Stimulated activated CD4-positive, alpha-beta T cell treated with anti-CD3 and anti-CD28 coated beads, Interleukin-4, amount 100 ng/mL, for 24 hours (primary cell): Measurements from ENCODE around the gene SH3PXD2B.

Experiments
- DNase-seq: peaks from one replicate; pipeline ENCODE4 v3.0.0-alpha.2; 2020

Gene SH3PXD2B

DNA sequence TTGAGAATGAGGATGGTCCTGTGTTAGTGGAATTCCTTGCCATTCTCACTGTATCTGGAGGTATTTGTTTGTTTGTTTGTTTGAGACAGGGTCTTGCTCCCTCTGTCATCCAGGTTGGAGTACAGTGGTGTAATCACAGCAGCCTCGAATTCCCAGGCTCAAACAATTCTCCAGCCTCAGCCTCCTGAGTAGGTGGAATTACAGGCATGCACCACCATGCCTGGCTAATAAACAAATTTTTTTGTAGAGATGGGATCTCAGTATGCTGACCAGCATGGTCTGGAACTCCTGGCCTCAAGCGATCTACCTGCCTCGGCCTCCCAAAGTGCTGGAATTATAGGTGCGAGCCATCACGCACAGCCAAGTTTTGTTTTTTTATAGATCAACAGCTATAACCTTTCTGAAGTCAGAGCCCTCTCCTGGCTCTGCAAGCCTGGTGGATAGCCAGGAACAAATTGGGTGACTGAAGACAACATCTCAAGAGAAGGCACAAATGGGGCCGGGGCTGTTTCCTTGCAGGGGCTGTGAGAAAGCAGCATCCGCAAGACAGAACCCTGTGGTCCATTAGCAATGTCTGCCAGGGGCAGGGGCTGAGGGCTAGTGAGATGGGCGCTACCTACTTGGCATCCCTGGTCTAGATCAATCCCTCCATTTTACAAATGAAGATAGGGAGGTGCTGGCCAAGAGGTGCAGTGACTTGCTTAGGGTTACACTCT is 18.8 kb downstream of the SH3PXD2B start:
- no peak for DNase-seq

DNA sequence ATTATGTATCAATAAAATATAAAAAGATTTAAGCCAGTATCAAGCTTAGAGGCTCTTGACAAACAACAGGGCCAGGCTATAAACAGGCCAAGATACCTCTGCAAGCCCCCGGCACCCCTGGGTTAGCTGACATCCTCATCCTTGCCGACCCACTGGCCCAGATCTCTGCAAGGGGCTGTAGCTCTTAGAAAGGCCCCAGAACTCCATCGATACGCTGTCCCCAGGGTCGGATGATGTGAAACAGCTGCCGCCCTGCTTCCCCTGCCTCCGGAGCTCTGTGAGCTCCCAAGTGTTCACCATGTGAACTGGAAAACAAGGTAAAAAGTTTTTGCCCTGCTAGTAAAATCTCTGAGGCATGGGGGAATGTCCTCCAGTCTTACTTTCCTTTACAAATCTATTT is 20.1 kb downstream of the SH3PXD2B start:
- no peak for DNase-seq

DNA sequence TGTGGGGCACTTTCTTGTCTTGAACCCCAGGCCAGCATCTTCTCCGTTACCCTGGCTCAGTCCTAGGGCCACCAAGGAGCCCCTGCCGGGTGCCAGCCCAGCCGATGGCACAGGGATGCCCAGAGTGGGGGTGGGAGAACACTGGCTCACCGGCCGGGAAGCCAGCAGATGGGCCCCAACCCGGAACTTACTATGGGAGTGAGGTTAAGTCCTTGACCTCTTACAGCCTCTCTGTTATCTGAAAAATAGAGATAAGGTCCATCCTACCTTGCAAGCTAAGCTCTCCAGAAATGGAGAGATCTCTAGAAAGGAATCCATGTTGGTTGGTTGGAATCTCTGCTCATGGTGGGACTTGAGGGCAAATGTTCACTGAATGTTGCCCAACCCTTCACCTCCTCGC is 20.8 kb downstream of the SH3PXD2B start:
- no peak for DNase-seq

DNA sequence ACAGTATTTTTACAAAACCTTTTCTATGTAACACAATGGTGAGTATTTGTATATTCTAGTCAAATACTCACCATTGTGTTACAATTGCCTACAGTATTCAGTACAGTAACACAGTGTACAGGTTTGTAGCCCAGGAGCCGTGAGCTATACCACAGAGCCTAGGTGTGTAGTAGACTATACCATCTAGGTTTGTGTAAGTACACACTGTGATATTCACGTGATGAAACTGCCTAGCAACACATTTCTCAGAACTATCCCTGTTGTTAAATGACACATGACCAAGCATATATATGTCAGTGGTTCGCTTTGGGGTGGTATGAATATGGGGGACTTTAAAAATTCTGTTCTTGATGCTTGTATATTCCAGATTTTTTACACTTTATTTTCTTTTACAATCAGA is 21.3 kb downstream of the SH3PXD2B start:
- DNase-seq = no peak

DNA sequence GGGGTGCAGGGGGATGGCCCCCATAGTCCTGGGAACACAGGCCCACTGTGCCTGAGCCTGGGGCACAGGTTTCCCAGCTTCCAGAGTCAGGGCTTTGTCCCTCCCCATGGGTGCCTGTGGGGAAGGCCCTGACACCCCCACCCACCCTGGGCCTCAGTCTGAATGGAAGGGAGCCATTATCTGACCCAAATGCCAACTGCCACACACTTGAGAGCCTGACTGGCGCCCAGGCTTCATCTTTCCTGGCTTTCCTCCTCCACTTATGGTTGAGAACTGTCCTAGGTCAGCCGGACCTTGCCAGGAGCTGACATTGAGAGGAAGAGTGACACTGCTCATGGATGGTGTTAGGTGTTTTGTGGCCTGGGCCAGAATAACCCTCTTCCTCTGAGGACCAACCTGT is 24.0 kb downstream of the SH3PXD2B start:
- no peak for DNase-seq

DNA sequence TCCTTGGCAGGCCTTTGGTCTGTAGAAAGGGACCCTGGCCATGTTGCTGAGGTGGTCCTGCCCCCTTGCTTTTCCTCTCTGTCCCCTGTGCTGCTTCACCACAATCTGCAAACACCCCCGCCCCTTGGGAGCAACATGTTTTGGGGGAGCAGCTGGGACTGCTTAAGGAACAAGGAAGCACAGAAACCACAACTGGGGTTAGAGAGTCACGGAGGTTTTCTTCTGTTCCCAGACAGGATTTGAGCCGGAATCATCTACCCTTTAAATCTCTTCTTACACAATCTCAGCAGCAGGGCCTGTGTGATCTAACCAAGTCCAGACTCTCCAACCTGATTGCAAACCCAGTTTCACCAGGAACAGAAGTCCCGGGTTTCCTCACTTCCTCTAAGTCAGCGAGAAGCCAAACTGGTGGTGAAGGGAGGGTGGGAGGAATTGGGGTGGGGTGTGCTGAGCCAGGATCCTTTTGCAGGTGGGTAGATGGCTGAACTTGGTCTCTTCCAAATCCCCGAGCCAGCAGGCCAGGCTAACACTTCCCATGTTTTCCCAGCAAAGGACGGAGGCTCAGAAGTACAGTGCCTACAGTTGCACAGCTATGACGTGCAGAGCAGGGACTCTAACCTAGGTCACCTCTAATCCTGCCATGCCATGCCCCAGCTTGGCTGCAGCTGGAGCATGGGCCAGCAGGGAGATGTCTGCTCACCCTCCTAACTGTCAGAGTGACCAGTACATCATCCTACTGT is 25.0 kb downstream of the SH3PXD2B start:
- DNase-seq = no peak

DNA sequence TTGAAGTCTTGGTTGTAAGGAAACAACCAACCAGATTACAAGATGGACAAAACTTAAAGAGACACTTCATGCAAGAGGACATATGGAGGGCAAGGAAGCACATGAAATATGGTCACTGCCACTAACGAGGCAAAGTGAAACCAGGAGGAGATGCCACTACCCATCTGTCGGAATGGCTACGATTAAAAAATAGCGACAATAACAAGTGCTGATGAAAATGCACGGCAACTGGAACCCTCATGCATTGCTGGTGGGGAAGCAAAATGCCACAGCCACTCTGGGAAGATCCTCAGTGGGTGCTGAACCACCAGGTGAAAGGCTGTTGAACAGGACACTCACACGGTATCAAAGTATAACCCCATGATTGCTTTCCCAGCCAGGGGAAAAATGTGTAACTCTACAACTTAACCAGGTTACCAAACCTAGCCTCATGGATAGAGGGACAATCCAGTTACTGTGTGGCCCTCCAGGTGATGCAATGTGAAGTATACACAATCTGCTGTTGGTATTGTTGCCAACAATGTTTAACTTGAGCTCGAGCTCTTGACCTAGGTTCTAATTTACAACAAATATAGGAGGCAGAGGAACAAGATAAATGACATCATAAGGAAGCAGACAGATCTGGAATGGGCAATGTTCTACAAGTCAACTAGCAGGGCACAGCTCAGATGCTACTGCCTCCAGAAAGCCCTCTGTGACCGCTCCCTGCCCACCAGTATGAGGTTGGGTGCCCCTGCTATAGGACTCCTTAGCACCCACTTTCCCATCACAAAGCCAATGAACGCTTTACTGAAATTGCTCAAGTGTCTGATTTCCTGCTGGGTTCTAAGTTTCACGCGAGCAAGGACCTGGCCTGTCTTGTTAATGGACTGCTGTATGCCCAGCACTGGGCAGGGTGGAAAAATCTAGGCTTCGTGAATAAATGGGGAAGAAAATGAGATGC is 25.8 kb downstream of the SH3PXD2B start:
- no peak for DNase-seq

DNA sequence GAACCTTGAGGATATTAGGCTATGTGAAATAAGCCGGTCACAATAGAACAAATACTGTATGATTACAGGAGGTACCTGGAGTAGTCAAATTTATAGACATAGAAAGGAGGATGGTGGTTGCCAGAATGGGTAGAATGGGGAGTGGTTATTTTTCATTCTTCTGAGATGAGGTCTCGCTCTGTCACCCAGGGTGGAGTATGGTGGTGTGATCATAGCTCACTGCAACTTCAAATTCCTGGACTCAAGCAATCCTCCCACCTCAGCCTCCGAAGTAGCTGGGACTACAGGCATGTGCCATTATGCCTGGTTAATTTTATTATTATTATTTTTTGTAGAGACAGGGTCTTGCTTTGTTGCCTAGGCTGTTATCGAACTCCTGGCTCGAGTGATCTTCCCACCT is 27.1 kb downstream of the SH3PXD2B start:
- no peak for DNase-seq

DNA sequence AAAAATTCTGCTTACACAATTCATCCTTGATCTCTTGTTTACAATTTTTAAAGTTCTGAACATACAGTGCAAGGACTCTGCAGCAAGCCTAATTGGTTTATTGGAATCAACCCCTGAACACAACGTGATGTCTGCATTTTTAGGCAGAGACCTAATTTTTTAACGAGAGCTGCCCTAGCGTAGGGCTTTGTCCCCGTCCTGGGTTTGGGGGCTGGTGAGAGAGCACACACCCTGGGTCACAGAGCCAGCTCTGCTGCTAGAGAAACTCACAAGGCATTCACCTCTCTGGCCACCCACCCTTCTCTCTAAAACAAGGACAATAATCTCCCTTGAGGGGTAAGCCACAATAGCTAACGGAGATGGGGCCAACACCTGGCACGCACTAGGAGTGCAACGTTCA is 28.2 kb downstream of the SH3PXD2B start:
- DNase-seq = no peak

DNA sequence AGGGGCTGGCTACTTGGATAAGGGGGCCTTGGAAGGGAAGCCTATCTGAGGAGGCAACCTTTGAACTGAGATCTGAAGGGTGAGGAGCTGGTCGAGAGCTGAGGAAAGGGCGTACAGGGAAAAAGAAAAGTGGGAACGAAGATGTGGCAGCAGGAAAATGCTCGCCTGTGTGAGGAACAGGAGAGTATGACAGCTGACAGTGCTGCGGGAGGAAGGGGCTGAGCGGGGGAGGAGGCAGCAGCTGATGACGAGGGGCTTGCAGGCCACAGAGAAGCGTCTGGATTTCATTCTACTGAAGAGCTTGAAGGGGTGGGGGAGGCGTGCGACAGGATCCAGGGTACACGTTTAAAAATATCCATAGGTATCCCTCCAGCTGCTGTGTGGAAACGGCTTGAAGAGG is 28.9 kb downstream of the SH3PXD2B start:
- DNase-seq = no peak

DNA sequence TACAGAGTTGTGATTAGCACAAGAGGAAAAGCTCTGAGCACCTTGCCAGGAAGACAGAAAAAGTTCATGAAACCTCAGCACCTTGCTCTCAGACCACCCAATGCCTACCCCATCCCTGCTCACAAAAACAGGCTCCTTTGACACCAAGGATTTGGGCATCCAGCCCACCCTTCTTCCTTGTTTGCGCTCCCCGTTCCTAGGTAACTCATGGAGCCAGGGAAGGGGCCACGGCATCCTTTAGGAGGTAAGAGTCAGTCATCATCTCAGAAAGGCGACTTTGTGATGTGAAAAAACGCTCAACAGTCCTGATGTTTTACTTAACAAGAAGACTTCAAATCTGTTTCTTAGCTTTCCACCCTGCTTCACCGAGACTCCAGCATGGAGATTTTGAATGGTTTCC is 29.5 kb downstream of the SH3PXD2B start:
- DNase-seq = no peak

DNA sequence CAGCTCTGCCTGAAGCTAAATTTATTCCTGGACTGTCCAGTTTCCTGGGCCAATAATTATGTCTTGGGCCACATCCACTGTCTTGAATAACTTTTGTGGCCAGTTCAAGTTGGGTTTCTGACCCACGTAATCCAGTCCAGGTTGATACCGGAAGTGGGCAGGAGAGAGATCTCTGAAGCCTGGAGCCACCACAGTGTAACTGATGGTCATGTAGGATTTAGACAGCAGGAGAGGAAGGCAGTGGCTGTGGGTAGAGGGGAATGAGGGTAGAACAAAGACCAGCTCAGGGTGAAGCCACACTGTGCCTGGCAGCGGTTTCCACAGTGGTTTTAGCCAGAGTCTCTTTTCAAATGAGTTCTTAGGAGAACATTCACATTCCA is 30.2 kb downstream of the SH3PXD2B start:
- DNase-seq = no peak

DNA sequence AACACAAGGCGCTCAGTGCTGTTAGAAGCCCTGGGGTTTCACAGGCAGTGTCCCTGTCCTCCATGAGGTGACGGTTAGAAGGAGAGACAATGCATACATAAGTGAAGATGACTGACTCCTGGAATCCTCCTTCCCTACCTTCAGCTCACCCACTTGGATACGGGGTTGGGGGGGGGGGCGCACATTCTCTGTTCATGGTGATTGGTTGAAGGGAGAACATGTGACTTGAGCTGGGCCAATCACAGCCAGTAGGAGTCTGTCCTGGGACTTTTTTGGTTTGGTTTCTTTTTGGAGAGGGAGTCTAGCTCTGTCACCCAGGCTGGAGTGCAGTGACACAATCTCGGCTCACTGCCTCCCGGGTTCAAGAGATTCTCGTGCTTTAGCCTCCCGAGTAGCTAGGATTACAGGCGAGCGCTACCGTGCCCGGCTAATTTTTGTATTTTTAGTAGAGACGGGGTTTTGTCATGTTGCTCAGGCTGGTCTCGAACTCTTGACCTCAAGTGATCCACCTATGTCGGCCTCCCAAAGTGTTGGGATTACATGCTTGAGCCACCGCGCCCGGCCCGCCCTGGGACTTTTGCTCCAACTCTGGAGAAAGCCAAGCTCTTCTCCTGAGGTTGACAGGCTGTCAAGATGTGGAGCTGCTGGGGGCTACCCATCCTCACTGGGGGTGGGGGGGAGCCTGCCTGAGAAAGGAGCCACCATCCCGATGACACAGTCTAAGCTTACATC is 30.8 kb downstream of the SH3PXD2B start:
- no peak for DNase-seq

DNA sequence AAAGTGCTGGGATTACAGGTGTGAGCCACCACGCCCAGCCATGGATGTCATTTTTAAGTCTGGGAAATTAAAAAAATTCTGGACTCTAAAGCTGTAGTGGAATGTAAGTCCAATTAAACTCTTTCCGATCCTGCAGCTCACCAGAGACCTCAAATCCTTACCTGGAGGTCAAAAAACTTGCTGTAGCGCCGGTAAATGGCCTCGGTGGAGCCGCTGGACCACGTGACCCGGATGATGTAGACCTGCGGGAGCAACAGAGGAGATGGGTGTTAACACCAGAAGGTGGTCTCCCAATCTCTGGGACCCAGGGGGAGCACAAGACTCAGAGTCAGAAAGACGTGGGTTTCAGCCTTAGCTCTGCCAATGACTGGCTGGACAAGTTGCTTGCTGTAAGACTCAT is 32.1 kb downstream of the SH3PXD2B start:
- DNase-seq = no peak

DNA sequence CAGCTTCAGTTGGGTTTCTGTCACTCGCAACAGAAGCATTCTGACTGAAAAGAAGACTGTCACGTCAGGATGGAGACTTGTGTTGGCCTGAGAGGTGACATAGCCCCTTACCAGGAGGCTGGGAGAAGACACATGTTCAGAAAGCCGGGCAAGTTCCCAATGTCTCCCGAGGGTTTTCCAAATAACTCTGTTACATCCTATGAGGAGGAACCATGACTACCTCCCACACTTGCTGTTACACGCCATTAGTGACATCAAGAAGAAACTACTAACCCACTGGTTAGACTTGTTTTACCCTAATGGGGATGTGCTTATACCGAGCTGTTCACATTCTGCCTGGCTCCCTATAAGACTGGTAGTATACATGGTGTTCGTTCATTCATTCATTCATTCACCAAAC is 33.3 kb downstream of the SH3PXD2B start:
- DNase-seq = no peak

DNA sequence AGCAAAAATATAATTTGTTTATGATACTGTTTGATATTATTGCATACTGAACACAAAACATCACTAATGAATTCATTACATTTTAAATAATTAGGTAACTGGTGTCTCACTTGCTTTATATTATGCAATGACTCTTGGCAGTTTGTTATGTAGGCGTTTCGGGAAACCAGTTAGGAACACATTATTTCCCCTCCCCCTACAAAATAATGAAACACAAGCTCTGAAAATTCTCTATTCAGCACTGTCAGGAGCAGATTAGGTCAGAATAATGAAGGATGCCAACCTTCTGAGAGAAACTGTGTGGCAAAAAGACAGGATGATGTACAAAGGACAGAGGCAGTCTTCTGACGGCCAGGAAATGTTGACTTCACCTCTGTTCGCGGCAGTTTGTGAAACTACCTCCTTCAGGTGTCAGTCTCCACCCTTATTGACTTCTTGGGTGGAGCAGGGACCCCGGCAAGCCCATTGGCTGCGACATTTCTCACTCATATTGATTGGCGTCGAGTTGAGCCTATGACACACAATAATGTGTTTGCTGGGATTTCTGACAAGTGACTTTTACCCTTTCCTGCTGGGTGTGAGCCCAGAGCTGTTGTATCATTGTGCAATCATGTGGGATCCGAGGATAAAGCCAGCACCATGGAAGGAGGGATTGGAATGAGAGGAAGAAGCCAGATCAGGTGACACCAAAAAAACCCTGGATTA is 33.9 kb downstream of the SH3PXD2B start:
- no peak for DNase-seq

DNA sequence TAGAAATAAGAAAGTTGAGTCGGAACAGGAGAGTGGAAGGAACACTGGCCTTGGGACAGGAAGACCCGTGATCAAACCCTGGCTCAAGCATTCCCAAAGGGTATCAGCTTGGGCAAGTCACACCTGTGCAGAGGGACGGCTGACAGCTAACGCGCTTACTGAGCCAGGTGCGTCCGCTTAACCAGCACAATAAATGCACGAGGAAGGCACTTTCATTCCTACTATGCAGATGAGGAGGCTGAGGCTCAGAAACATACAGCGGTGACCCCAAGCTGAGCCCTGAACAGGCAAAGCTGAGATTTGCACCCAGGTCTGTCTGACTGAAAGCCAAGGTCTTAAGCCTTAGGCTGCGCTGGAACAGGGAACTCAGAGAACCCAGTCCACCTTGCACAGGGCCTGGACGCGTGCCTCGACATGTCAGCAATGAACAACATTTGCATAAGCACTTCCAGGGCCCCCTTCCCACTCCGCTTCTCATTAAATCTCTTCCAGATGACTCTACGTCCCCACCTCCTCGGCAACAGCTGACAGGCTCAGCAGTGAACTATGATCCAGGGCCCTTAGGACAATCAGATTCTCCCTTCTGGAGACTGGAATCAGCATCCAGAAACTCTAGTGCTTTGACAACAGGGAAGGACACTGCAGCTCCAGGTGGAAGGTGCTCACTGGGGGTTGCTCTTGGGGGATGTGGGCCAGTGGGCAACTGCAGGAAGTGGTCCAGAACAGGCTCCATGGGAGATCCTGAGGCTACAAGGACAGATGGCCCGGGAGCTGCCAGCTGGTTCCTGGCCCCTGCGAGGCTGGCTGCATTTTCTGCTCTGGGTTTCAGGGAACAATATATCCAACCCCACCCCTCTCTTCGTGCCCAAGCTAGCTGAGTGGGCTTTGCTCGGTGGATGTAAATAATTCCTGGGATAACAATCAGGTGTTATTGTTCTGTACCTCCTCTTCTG is 35.2 kb downstream of the SH3PXD2B start:
- no peak for DNase-seq

DNA sequence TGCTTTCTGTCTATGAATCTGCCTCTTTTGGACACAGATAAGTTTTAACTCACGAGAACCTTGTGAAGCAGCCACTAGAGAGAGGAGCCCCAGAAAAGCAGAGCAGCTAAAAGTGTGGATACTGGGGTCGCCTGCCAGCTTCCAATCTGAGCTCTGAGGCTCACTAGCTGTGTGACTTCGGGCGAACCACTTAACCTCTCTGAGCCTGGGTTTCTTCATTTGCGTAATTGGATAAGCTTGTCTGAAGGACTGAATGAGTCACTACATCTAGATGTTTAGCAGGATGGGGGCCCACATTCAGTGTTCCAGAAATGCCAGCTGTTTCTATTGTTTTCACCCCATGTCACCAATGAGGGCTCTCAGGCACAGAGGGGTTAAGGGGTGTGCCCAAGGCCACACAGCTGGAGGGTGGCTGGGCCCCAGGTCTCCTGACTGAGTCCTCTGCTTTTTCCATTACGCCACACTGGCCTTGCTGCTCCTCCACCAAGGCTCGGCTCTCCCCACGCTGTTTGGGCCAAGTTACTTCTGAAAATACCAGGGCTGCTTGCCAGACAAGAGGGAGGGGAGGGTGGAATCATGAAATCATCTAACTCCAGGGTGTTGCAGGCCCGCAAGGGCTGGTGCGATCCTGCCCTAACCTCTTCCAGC is 36.2 kb downstream of the SH3PXD2B start:
- DNase-seq = no peak

DNA sequence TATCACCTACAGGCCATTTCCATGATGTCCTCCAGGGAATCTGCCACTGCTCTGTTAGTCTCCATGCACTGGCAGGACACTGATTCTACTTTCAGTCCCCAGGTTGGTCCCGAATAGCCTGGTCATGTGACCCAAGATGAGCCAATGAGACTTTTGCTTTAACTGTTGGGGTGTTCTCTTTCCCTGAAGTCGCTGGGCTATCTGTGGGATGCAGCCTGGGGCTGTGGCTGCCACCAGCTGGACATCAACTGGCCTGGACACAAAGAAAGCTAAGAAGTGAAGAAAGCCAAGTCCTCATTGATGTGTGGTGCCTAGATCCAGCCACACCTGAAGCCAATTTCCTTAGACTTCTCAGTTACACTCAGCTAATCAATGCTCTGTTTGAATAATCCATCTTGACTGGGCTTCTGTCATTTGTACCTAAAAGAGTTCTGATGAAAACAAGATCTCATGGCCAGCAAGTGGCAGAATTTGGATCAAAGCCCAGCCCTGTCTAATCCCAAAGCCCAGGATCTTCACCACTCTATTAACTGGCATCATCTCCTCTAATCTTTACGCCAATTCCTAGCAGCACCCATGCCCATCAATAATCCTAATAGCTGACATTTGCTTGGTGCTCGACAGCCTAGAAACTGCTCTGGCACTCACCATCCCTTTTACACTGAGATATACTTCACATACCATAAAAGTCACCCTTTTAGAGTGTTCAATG is 37.0 kb downstream of the SH3PXD2B start:
- no peak for DNase-seq
